Endodermal cell (in vitro differentiated cells): ENCODE results near the gene EYS. TPM values are rescaled to one million over a fixed set of nuclear protein-coding genes. Genes with fewer than 3 reads are reported as not detected.

Experiments
- DNase-seq: peaks from one replicate; pipeline ENCODE4 v3.0.0-alpha.2; 2017
- H3K27ac ChIP-seq: 2 replicates; pipeline ENCODE4 v1.5.1; 2013; ENCODE audit warnings: mild to moderate bottlenecking, low read depth, low read length, moderate library complexity
- H3K27me3 ChIP-seq: 2 replicates; pipeline ENCODE4 v1.6.1; 2013; ENCODE audit warnings: mild to moderate bottlenecking, low read length, moderate library complexity; ENCODE audit not compliant: insufficient read depth, control insufficient read depth, poor library complexity, severe bottlenecking
- H3K36me3 ChIP-seq: 2 replicates; pipeline ENCODE4 v1.7.0; 2013; ENCODE audit warnings: mild to moderate bottlenecking, low read length, moderate library complexity; ENCODE audit not compliant: control insufficient read depth, insufficient read depth
- H3K4me1 ChIP-seq: one replicate; pipeline ENCODE4 v1.7.0; 2013; ENCODE audit warnings: low read length; ENCODE audit not compliant: control insufficient read depth, insufficient read depth
- H3K4me3 ChIP-seq: 2 replicates; pipeline ENCODE4 v1.5.1; 2013; ENCODE audit warnings: mild to moderate bottlenecking, low read length, moderate library complexity
- H3K9ac ChIP-seq: 2 replicates; pipeline ENCODE4 v1.6.1; 2013; ENCODE audit warnings: mild to moderate bottlenecking, low read length, moderate library complexity; ENCODE audit not compliant: poor library complexity, severe bottlenecking; ENCODE audit errors: extremely low read depth
- H3K9me3 ChIP-seq: 2 replicates; pipeline ENCODE4 v1.6.1; 2013; ENCODE audit warnings: mild to moderate bottlenecking, low read length, moderate library complexity; ENCODE audit not compliant: control insufficient read depth
- H3K27ac Mint-ChIP-seq: 2 replicates; pipeline ENCODE4 v1.8.0; 2020; ENCODE audit warnings: mixed read lengths
- H3K27me3 Mint-ChIP-seq: 2 replicates; pipeline ENCODE4 v1.8.0; 2021; ENCODE audit warnings: mild to moderate bottlenecking, mixed read lengths; ENCODE audit not compliant: insufficient read depth
- H3K36me3 Mint-ChIP-seq: 2 replicates; pipeline ENCODE4 v1.8.0; 2020; ENCODE audit warnings: low read depth, mixed read lengths
- H3K4me1 Mint-ChIP-seq: 2 replicates; pipeline ENCODE4 v1.8.0; 2020; ENCODE audit warnings: mixed read lengths
- H3K4me3 Mint-ChIP-seq: 2 replicates; pipeline ENCODE4 v1.8.0; 2020; ENCODE audit warnings: mild to moderate bottlenecking, moderate library complexity, mixed read lengths
- H3K9me3 Mint-ChIP-seq: 2 replicates; pipeline ENCODE4 v1.8.0; 2020; ENCODE audit warnings: mild to moderate bottlenecking, mixed read lengths
- WGBS, 2 experiments: methylation state at CpG; one replicate each; pipeline versions ENCODE4 v1.1.5 to v1.1.7; 2013; ENCODE audit warnings: missing lambda C conversion rate in 2 of 2, mixed read lengths in 1 of 2; ENCODE audit not compliant: insufficient coverage in 1 of 2, insufficient read length in 1 of 2; 5-methylcytosine and 5-hydroxymethylcytosine counted together
- total RNA-seq, 2 donors: library from RNA; stranded (reverse); fragmentation: NEBNext Ultra II Directional in 1 of 2; extraction: Animal tissue kit (Norgen Biotek cat#: 25700) in 1 of 2; gene quantifications; 2 replicates in 1 of 2; 3 replicates in 1 of 2; pipeline ENCODE4 v1.2.1, GENCODE V29; 2021
- TF ChIP-seq, protein P1 (sequence below): fragments of 200-600 bp; sonication (generic); conservative IDR thresholded peaks from 2 replicates; pipeline ENCODE4 v1.5.0; 2021; ENCODE audit warnings: antibody characterized with exemption, mild to moderate bottlenecking

Gene EYS
- total RNA-seq, 2 donors from 2014 or later = 0.31 to 0.70 TPM

- H3K9me3 Mint-ChIP-seq = no peaks in the 10 kb centered on the region
- peaks cover 3% of the 10 kb centered on the region for H3K4me1 Mint-ChIP-seq
- Histone ChIP-seq H3K36me3 (no peaks in the 10 kb centered on the region), H3K4me3 (no peak overlapping the region), H3K4me1 (no peaks in the 10 kb centered on the region), H3K27ac (no peak overlapping the region), H3K9ac (no peak overlapping the region), H3K9me3 (no peaks in the 10 kb centered on the region), H3K27me3 (no peaks in the 10 kb centered on the region)
- H3K36me3 Mint-ChIP-seq = no peaks in the 10 kb centered on the region
- TF ChIP-seq, protein P1, sequence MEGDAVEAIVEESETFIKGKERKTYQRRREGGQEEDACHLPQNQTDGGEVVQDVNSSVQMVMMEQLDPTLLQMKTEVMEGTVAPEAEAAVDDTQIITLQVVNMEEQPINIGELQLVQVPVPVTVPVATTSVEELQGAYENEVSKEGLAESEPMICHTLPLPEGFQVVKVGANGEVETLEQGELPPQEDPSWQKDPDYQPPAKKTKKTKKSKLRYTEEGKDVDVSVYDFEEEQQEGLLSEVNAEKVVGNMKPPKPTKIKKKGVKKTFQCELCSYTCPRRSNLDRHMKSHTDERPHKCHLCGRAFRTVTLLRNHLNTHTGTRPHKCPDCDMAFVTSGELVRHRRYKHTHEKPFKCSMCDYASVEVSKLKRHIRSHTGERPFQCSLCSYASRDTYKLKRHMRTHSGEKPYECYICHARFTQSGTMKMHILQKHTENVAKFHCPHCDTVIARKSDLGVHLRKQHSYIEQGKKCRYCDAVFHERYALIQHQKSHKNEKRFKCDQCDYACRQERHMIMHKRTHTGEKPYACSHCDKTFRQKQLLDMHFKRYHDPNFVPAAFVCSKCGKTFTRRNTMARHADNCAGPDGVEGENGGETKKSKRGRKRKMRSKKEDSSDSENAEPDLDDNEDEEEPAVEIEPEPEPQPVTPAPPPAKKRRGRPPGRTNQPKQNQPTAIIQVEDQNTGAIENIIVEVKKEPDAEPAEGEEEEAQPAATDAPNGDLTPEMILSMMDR = no peak
- no peaks in the 10 kb centered on the region for H3K27me3 Mint-ChIP-seq
- 0 to 52% methylated on average over 1 to 3 of the region's 3 CpGs for WGBS, 2 experiments
- H3K27ac Mint-ChIP-seq = no peak overlapping the region
- H3K4me3 Mint-ChIP-seq = no peak overlapping the region
- DNase-seq = no peak
These were observed 22.0 kb upstream of the EYS start for GRCh38 chr6:65728879-65729479.

DNA sequence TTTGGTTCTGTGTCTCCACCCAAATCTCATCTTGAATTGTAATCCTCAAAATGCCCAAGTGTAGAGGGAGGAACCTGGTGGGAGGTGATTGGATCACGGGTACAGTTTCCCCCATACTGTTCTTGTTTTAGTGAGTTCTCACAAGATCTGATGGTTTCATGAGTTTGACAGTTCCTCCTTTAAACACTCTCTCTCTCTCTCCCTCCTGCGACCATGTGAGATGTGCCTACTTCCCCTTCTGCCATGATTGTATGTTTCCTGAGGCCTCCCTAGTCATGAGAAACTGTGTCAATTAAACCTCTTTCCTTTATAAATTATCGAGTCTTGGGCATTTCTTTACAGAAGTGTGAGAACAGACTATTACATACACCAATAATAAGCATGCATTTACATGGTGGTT, 12.1 kb upstream of the EYS start:
- DNase-seq = no peak
- WGBS, 2 experiments = 92 to 98% methylated on average over 1 to 3 of the region's 3 CpGs
- no peaks in the 10 kb centered on the region for H3K36me3 Mint-ChIP-seq
- peaks cover 4% of the 10 kb centered on the region for H3K9me3 ChIP-seq
- H3K4me1 Mint-ChIP-seq = no peaks in the 10 kb centered on the region
- H3K27me3 Mint-ChIP-seq = no peaks in the 10 kb centered on the region
- H3K4me1 ChIP-seq = no peaks in the 10 kb centered on the region
- peaks cover 8% of the 10 kb centered on the region for H3K9me3 Mint-ChIP-seq
- H3K27ac ChIP-seq = no peak overlapping the region
- H3K27me3 ChIP-seq = no peaks in the 10 kb centered on the region
- H3K4me3 ChIP-seq = no peak overlapping the region
- no peaks in the 10 kb centered on the region for H3K36me3 ChIP-seq
- H3K9ac ChIP-seq = no peak overlapping the region
- TF ChIP-seq, protein P1 = no peak
- no peak overlapping the region for H3K27ac Mint-ChIP-seq
- no peak overlapping the region for H3K4me3 Mint-ChIP-seq

DNA sequence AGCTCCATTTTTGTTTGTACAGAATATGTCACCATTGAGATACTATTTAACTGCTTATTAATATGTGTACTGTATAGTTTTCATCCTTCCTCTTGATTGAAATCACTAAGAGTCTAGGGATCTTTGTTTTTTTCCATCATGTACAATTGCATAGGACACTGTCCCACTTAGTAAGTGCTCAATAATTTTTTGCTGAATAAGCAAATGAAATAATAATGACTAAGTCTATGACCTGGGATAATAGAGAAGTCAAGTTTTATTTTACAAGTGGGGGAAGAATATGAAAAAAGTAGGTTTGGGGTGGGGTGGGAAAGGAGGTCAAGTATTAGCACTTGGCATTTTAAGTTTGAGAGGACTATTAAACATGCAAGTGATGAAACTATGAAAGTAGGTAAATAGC, 4.5 kb upstream of the EYS start:
- DNase-seq = no peak
- Histone ChIP-seq H3K4me3 (no peak overlapping the region), H3K27me3 (no peaks in the 10 kb centered on the region), H3K36me3 (no peaks in the 10 kb centered on the region), H3K27ac (no peak overlapping the region), H3K9me3 (no peaks in the 10 kb centered on the region), H3K9ac (no peak overlapping the region), H3K4me1 (no peaks in the 10 kb centered on the region)
- TF ChIP-seq, protein P1 = no peak
- Mint-ChIP-seq H3K4me3 (no peak overlapping the region), H3K27ac (no peak overlapping the region), H3K27me3 (no peaks in the 10 kb centered on the region), H3K4me1 (no peaks in the 10 kb centered on the region), H3K9me3 (no peaks in the 10 kb centered on the region), H3K36me3 (no peaks in the 10 kb centered on the region)
